ENCODE data around the gene FOXP3. TPM values are rescaled to one million over a fixed set of nuclear protein-coding genes. Genes with fewer than 3 reads are reported as not detected.

FOXP3 gene
- total and polyA plus RNA-seq, 2 of the 8 experiments (the other 6 are each of a cell fraction or from before 2014, with no cell fraction given) = 0.37 to 0.54 TPM

- Histone ChIP-seq H3K14ac (ENCODE audit: insufficient read length) (no peak overlapping the region), H3K27me3 (replicated peaks in 1 of 4; ENCODE audit: control insufficient read depth in 3 of 4, extremely low read depth in 1 of 4, insufficient read depth in 3 of 4, low read length in 3 of 4) (no peaks in the 10 kb centered on the region), H2AK5ac (ENCODE audit: low read depth, low read length) (no peak overlapping the region), H3K4me1 (replicated peaks in 1 of 4; ENCODE audit: control insufficient read depth in 3 of 4, insufficient read depth in 4 of 4, low read length in 3 of 4) (no peaks in the 10 kb centered on the region), H2AFZ (ENCODE audit: low read length) (no peak overlapping the region), H4K91ac (replicated peaks; ENCODE audit: insufficient read length, low read length) (no peak overlapping the region), H2BK12ac (ENCODE audit: low read depth, low read length) (no peak overlapping the region), H4K20me1 (replicated peaks in 1 of 2; ENCODE audit: control insufficient read depth in 1 of 2, insufficient read depth in 2 of 2, low read length in 2 of 2) (no peaks in the 10 kb centered on the region), H3K36me3 (ENCODE audit: control insufficient read depth in 2 of 4, insufficient read depth in 4 of 4, low read length in 3 of 4) (no peaks in the 10 kb centered on the region), H3K18ac (ENCODE audit: extremely low read depth, low read length) (no peak overlapping the region), H3K79me2 (ENCODE audit: control insufficient read depth in 1 of 2, insufficient read depth in 2 of 2, low read length in 2 of 2) (no peaks in the 10 kb centered on the region), H3K9me3 (ENCODE audit: insufficient read depth in 2 of 2, low read depth in 1 of 2, low read length in 1 of 2) (no peaks in the 10 kb centered on the region), H3K4ac (replicated peaks; ENCODE audit: insufficient read length, low read depth, low read length) (no peak overlapping the region), H3K9ac (replicated peaks in 1 of 4; ENCODE audit: extremely low read depth in 1 of 4, low read depth in 3 of 4, low read length in 3 of 4) (no peak overlapping the region), H3K56ac (replicated peaks; ENCODE audit: insufficient read length, low read depth, low read length) (no peak overlapping the region), H3K4me3 (ENCODE audit: extremely low read depth in 1 of 4, insufficient read depth in 2 of 4, low read depth in 3 of 4, low read length in 4 of 4) (no peak overlapping the region), H4K5ac (ENCODE audit: insufficient read length, low read depth, low read length) (no peak overlapping the region), H3K23ac (ENCODE audit: insufficient read length) (no peak overlapping the region), H3K23me2 (ENCODE audit: low read depth, low read length) (no peaks in the 10 kb centered on the region), H3K4me2 (ENCODE audit: insufficient read depth in 1 of 2, low read depth in 2 of 2, low read length in 2 of 2) (no peak overlapping the region), H2BK15ac (ENCODE audit: low read length) (no peak overlapping the region), H3K79me1 (ENCODE audit: low read depth, low read length) (no peaks in the 10 kb centered on the region), H2BK20ac (ENCODE audit: low read length) (no peak overlapping the region), H2BK120ac (replicated peaks; ENCODE audit: low read depth, low read length) (no peak overlapping the region), H4K8ac (ENCODE audit: extremely low read depth, insufficient read depth, low read length) (no peak overlapping the region), H3K27ac (ENCODE audit: low read depth, low read length) (no peak overlapping the region), H2BK5ac (ENCODE audit: low read depth, low read length) (no peak overlapping the region)
- FAIRE-seq (no peak), DNase-seq (ENCODE audit: low read depth in 1 of 2, low spot score in 2 of 2) (no peak)
- WGBS, 2 experiments (ENCODE audit: extremely low coverage in 1 of 2, insufficient coverage in 1 of 2, insufficient read length in 1 of 2, insufficient replicate concordance in 2 of 2, low coverage in 1 of 2, low lambda C conversion rate in 2 of 2, missing lambda C conversion rate in 1 of 2) = 88% methylated on average over 1 of the region's 1 CpG; no CpG with 5 or more reads in 1 of the 2 experiments
- ChIA-PET POLR2A (ENCODE audit: partially characterized antibody) (interaction anchor here (0.7 kb wide), 1 partner anchor 369 kb away, joined by 3 read pairs; no protein-coding TSS in a partner anchor), CTCF (ENCODE audit: partially characterized antibody) (no interaction called here)
- TF ChIP-seq TAF7 (optimal IDR thresholded peaks at IDR 0.05; ENCODE audit: borderline replicate concordance, low read depth, low read length) (no peak), RAD21 (IDR thresholded peaks at IDR 0.05 in 1 of 2, conservative IDR thresholded peaks at IDR 0.05 in 1 of 2; ENCODE audit: low read depth in 2 of 2, low read length in 2 of 2) (no peak), SP1 (IDR thresholded peaks at IDR 0.05; ENCODE audit: low read depth, low read length) (no peak), RXRA (IDR thresholded peaks at IDR 0.05; ENCODE audit: insufficient read depth, low read depth, low read length) (no peak), USF2 (IDR thresholded peaks at IDR 0.05; ENCODE audit: low read length) (no peak), CBX8 (IDR thresholded peaks at IDR 0.05; ENCODE audit: borderline replicate concordance, low read depth, low read length) (no peak), SP4 (IDR thresholded peaks at IDR 0.05; ENCODE audit: low read length) (no peak), RBBP5 (IDR thresholded peaks at IDR 0.05; ENCODE audit: borderline replicate concordance, low read depth, low read length) (no peak), TCF12 (IDR thresholded peaks at IDR 0.05; ENCODE audit: low read depth, low read length) (no peak), CHD2 (IDR thresholded peaks at IDR 0.05; ENCODE audit: low read length) (no peak), GTF2F1 (IDR thresholded peaks at IDR 0.05; ENCODE audit: borderline replicate concordance, low read depth, low read length) (no peak), MAFK (IDR thresholded peaks at IDR 0.05; ENCODE audit: low read depth, low read length) (no peak), SP2 (IDR thresholded peaks at IDR 0.05; ENCODE audit: low read length) (no peak), SRF (IDR thresholded peaks at IDR 0.05; ENCODE audit: low read depth, low read length) (no peak)
Observed at GRCh38 chrX:49262603-49263002, 1.9 kb downstream of the FOXP3 start.

Measured in H1 (cell line).